Measurements from ENCODE around the gene WTIP.
A peak's percentile ranks its signal among the peaks of the same experiment; 100 is the strongest.
"Not testable (repeated sequence)": the region's sequence is repeated elsewhere in the genome, so short reads cannot be mapped to it uniquely, and the experiment has no call there.

WTIP gene

GRCh38 chr19:34508540-34508939 is 27.0 kb downstream of the WTIP start:
- TF ChIP-seq GLIS3 (CRISPR knock-in tag; IDR thresholded peaks at IDR 0.05) (no peak), ARNTL (CRISPR knock-in tag; IDR thresholded peaks at IDR 0.05; ENCODE audit: borderline replicate concordance, low read depth) (no peak), ZC3H10 (CRISPR knock-in tag; IDR thresholded peaks at IDR 0.05) (no peak), ZFP30 (CRISPR knock-in tag; IDR thresholded peaks at IDR 0.05) (no peak)
- no peak; the same call in 1 of the 3 replicates for ATAC-seq

- not testable (repeated sequence) for ATAC-seq
Observed at GRCh38 chr19:34510904-34511303, 29.3 kb downstream of the WTIP start.

GRCh38 chr19:34512254-34512822 is 30.8 kb downstream of the WTIP start:
- peak; percentile 24; the same call in 2 of the 3 replicates for ATAC-seq
- TF ChIP-seq, protein P1, sequence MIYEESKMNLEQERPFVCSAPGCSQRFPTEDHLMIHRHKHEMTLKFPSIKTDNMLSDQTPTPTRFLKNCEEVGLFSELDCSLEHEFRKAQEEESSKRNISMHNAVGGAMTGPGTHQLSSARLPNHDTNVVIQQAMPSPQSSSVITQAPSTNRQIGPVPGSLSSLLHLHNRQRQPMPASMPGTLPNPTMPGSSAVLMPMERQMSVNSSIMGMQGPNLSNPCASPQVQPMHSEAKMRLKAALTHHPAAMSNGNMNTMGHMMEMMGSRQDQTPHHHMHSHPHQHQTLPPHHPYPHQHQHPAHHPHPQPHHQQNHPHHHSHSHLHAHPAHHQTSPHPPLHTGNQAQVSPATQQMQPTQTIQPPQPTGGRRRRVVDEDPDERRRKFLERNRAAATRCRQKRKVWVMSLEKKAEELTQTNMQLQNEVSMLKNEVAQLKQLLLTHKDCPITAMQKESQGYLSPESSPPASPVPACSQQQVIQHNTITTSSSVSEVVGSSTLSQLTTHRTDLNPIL (CRISPR knock-in tag; IDR thresholded peaks at IDR 0.05; ENCODE audit: low read depth), result no peak
- TF ChIP-seq TCF4 (CRISPR knock-in tag; IDR thresholded peaks at IDR 0.05; ENCODE audit: borderline replicate concordance) (no peak), ARNTL (CRISPR knock-in tag; IDR thresholded peaks at IDR 0.05; ENCODE audit: borderline replicate concordance, low read depth) (no peak), CSDC2 (CRISPR knock-in tag; IDR thresholded peaks at IDR 0.05) (no peak), ESRRG (CRISPR knock-in tag; IDR thresholded peaks at IDR 0.05) (no peak), ZC3H10 (CRISPR knock-in tag; IDR thresholded peaks at IDR 0.05) (no peak), TOX (CRISPR knock-in tag; IDR thresholded peaks at IDR 0.05; ENCODE audit: borderline replicate concordance) (no peak), ZFP3 (CRISPR knock-in tag; IDR thresholded peaks at IDR 0.05) (no peak), POU6F1 (CRISPR knock-in tag; IDR thresholded peaks at IDR 0.05; ENCODE audit: borderline replicate concordance, low read depth) (no peak), GLIS3 (CRISPR knock-in tag; IDR thresholded peaks at IDR 0.05) (no peak), CSRNP3 (CRISPR knock-in tag; IDR thresholded peaks at IDR 0.05) (no peak), ZFP30 (CRISPR knock-in tag; IDR thresholded peaks at IDR 0.05) (no peak), ZNF8 (CRISPR knock-in tag; IDR thresholded peaks at IDR 0.05) (no peak), SNAI2 (CRISPR knock-in tag; IDR thresholded peaks at IDR 0.05) (no peak), ISL1 (CRISPR knock-in tag; IDR thresholded peaks at IDR 0.05) (no peak)
- TF ChIP-seq, protein P2, sequence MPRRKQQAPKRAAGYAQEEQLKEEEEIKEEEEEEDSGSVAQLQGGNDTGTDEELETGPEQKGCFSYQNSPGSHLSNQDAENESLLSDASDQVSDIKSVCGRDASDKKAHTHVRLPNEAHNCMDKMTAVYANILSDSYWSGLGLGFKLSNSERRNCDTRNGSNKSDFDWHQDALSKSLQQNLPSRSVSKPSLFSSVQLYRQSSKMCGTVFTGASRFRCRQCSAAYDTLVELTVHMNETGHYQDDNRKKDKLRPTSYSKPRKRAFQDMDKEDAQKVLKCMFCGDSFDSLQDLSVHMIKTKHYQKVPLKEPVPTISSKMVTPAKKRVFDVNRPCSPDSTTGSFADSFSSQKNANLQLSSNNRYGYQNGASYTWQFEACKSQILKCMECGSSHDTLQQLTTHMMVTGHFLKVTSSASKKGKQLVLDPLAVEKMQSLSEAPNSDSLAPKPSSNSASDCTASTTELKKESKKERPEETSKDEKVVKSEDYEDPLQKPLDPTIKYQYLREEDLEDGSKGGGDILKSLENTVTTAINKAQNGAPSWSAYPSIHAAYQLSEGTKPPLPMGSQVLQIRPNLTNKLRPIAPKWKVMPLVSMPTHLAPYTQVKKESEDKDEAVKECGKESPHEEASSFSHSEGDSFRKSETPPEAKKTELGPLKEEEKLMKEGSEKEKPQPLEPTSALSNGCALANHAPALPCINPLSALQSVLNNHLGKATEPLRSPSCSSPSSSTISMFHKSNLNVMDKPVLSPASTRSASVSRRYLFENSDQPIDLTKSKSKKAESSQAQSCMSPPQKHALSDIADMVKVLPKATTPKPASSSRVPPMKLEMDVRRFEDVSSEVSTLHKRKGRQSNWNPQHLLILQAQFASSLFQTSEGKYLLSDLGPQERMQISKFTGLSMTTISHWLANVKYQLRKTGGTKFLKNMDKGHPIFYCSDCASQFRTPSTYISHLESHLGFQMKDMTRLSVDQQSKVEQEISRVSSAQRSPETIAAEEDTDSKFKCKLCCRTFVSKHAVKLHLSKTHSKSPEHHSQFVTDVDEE (CRISPR knock-in tag; IDR thresholded peaks at IDR 0.05), result no peak

DNA sequence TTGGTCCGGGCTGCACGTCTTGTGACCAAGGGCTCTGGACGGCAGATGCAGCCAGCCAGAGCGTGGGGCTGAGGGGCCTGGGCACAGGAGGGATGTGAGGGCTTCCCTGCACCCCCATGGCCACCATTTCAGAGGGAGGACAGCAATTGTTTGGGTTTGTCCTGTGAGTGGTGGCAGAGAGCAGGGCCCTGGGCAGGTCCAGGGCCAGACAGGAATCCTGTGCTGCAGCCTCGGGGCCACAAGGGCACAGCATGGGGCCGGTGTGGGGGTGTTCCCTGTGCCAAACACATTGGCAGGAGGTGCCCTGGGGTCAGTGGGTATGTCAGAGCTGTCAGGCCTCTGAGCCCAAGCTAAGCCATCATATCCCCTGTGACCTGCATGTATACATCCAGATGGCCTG is 32.2 kb downstream of the WTIP start:
- ATAC-seq, result no peak; the same call in 2 of the 3 replicates
- TF ChIP-seq ZC3H10 (CRISPR knock-in tag; IDR thresholded peaks at IDR 0.05) (no peak), PPARA (CRISPR knock-in tag; IDR thresholded peaks at IDR 0.05; ENCODE audit: borderline replicate concordance) (no peak), CSDC2 (CRISPR knock-in tag; IDR thresholded peaks at IDR 0.05) (no peak), TOX (CRISPR knock-in tag; IDR thresholded peaks at IDR 0.05; ENCODE audit: borderline replicate concordance) (no peak), ARNTL (CRISPR knock-in tag; IDR thresholded peaks at IDR 0.05; ENCODE audit: borderline replicate concordance, low read depth) (no peak), ZNF70 (CRISPR knock-in tag; IDR thresholded peaks at IDR 0.05) (no peak), PATZ1 (CRISPR knock-in tag; IDR thresholded peaks at IDR 0.05; ENCODE audit: borderline replicate concordance) (no peak), ISL1 (CRISPR knock-in tag; IDR thresholded peaks at IDR 0.05) (no peak), CSRNP3 (CRISPR knock-in tag; IDR thresholded peaks at IDR 0.05) (no peak), ZNF565 (CRISPR knock-in tag; conservative IDR thresholded peaks at IDR 0.05; ENCODE audit: low read depth) (no peak), OSR1 (CRISPR knock-in tag; IDR thresholded peaks at IDR 0.05) (no peak), GLIS3 (CRISPR knock-in tag; IDR thresholded peaks at IDR 0.05) (no peak), TCF4 (CRISPR knock-in tag; IDR thresholded peaks at IDR 0.05; ENCODE audit: borderline replicate concordance) (no peak), SNAI2 (CRISPR knock-in tag; IDR thresholded peaks at IDR 0.05) (no peak), POU6F1 (CRISPR knock-in tag; IDR thresholded peaks at IDR 0.05; ENCODE audit: borderline replicate concordance, low read depth) (no peak)

Data from SK-N-SH treated with all-trans-retinoic acid at 6 μM for 48 hours (cell line).